GM12878 (cell line): ENCODE measurements around the gene FDPS. TPM values are rescaled to one million over a fixed set of nuclear protein-coding genes. Genes with fewer than 3 reads are reported as not detected.

Experiments
- ATAC-seq: fragments of 200-7000 bp; cut with Tn5 transposase; 3 replicates; pipeline ENCODE4 v1.9.1; 2020; ENCODE audit warnings: mild to moderate bottlenecking, moderate library complexity
- BruUV-seq: library from RNA; stranded (reverse); fragments of 400-500 nt; replicated peaks from 2 replicates; lab custom pipeline; 2021; lab: Mats Ljungman, UMichigan
- CTCF ChIA-PET: fragments of 300-600 bp; sonication (Branson Sonifier 250); formaldehyde crosslinking; extraction: SDS; loops from one replicate; lab custom pipeline; 2021; ENCODE audit warnings: inconsistent platforms; lab: Yijun Ruan, JAX
- POLR2A ChIA-PET: fragments of 350-600 bp; formaldehyde crosslinking; extraction: SDS; loops from one replicate; lab custom pipeline; 2021; ENCODE audit warnings: inconsistent platforms; lab: Charles Lee
- RAD21 ChIA-PET: fragments of 300-600 bp; sonication (Branson Sonifier 250); formaldehyde crosslinking; loops from one replicate; lab custom pipeline; 2023; ENCODE audit warnings: antibody characterized with exemption; ENCODE audit not compliant: unreplicated experiment; lab: Charles Lee
- SMC1A ChIA-PET: fragments of 300-600 bp; sonication (Branson Sonifier 250); formaldehyde crosslinking; loops from one replicate; lab custom pipeline; 2023; ENCODE audit not compliant: unreplicated experiment, uncharacterized antibody; lab: Charles Lee
- DNase-seq: peaks from one replicate; pipeline ENCODE4 v3.0.0-alpha.2; 2011; ENCODE audit warnings: low read depth, low spot score
- FAIRE-seq: peaks from 3 replicates; lab custom pipeline; 2011; peaks lifted over from hg19 to GRCh38; lab: Jason Lieb, UNC
- H2AFZ ChIP-seq: 2 replicates; pipeline ENCODE4 v1.6.0; 2011; ENCODE audit warnings: low read depth, low read length, control low read depth; ENCODE audit not compliant: control insufficient read depth
- H3K27ac ChIP-seq: 2 replicates; pipeline ENCODE4 v1.5.1; 2011; ENCODE audit warnings: control low read depth; ENCODE audit not compliant: control insufficient read depth, insufficient read depth
- H3K27me3 ChIP-seq, 2 experiments: replicated peaks in 1 of 2; 2 replicates each; pipeline versions ENCODE4 v1.6.0 to v1.6.1; 2011; ENCODE audit warnings: low read length in 1 of 2; ENCODE audit not compliant: control insufficient read depth in 2 of 2, insufficient read depth in 2 of 2
- H3K36me3 ChIP-seq, 2 experiments: 2 replicates each; pipeline ENCODE4 v1.5.1; 2011; ENCODE audit warnings: low read length in 1 of 2; ENCODE audit not compliant: control insufficient read depth in 2 of 2, insufficient read depth in 2 of 2
- H3K4me1 ChIP-seq: 2 replicates; pipeline ENCODE4 v1.6.1; 2011; ENCODE audit warnings: mild to moderate bottlenecking, low read length, moderate library complexity, mixed read lengths; ENCODE audit not compliant: control insufficient read depth, insufficient read depth
- H3K4me2 ChIP-seq: 2 replicates; pipeline ENCODE4 v1.6.0; 2011; ENCODE audit warnings: control low read depth; ENCODE audit not compliant: control insufficient read depth, insufficient read depth
- H3K4me3 ChIP-seq: fragments of 200-600 bp; sonication (generic); 2 replicates; pipeline ENCODE4 v1.5.1; 2016
- H3K79me2 ChIP-seq: 2 replicates; pipeline ENCODE4 v1.6.0; 2011; ENCODE audit warnings: low read length; ENCODE audit not compliant: control insufficient read depth, insufficient read depth
- H3K9ac ChIP-seq: 2 replicates; pipeline ENCODE4 v1.8.0; 2011; ENCODE audit warnings: low read length, control low read depth, mixed read lengths; ENCODE audit not compliant: control insufficient read depth, insufficient read depth
- H3K9me3 ChIP-seq: replicated peaks from 3 replicates; pipeline ENCODE4 v1.5.1; 2011; ENCODE audit warnings: mild to moderate bottlenecking, low read length; ENCODE audit not compliant: control insufficient read depth, insufficient read depth
- H4K20me1 ChIP-seq: 2 replicates; pipeline ENCODE4 v1.6.0; 2011; ENCODE audit not compliant: control insufficient read depth, insufficient read depth
- DPF2 ChIP-seq: fragments of 450-650 bp; IDR thresholded peaks from 2 replicates; pipeline ENCODE4 v1.6.1; 2017; ENCODE audit warnings: mild to moderate bottlenecking
- ETV6 ChIP-seq, 2 experiments: fragments of 450-650 bp in 1 of 2; IDR thresholded peaks in 1 of 2; conservative IDR thresholded peaks in 1 of 2; 2 replicates each; pipeline ENCODE4 v1.6.1; 2014; ENCODE audit warnings: antibody characterized with exemption in 1 of 2, borderline replicate concordance in 1 of 2, low read depth in 1 of 2, mild to moderate bottlenecking in 1 of 2, moderate library complexity in 1 of 2
- FOS ChIP-seq: IDR thresholded peaks from 3 replicates; pipeline ENCODE4 v1.6.1; 2011; ENCODE audit warnings: borderline replicate concordance; ENCODE audit not compliant: insufficient read length; ENCODE audit errors: extremely low read depth
- GABPA ChIP-seq: IDR thresholded peaks from 2 replicates; pipeline ENCODE4 v1.6.1; 2014; ENCODE audit warnings: antibody characterized with exemption, low read depth, mild to moderate bottlenecking, inconsistent platforms
- NFIC ChIP-seq: IDR thresholded peaks from 2 replicates; pipeline ENCODE4 v1.6.1; 2012; ENCODE audit warnings: low read depth, mild to moderate bottlenecking, inconsistent platforms, low read length, moderate library complexity
- POLR2A ChIP-seq: IDR thresholded peaks from 2 replicates; pipeline ENCODE4 v1.6.1; 2011; ENCODE audit warnings: low read depth, mild to moderate bottlenecking, low read length
- RUNX3 ChIP-seq: IDR thresholded peaks from 2 replicates; pipeline ENCODE4 v1.6.1; 2012; ENCODE audit warnings: low read length, inconsistent platforms
- SMAD5 ChIP-seq: IDR thresholded peaks from 2 replicates; pipeline ENCODE4 v1.6.1; 2016; ENCODE audit warnings: antibody characterized with exemption, low read depth
- TCF12 ChIP-seq: IDR thresholded peaks from 2 replicates; pipeline ENCODE4 v1.6.1; 2011; ENCODE audit warnings: low read depth, mild to moderate bottlenecking, low read length
- YY1 ChIP-seq: IDR thresholded peaks from 2 replicates; pipeline ENCODE4 v1.6.1; 2011; ENCODE audit warnings: low read depth, mild to moderate bottlenecking, low read length
- ZNF274 ChIP-seq: IDR thresholded peaks from one replicate; pipeline ENCODE4 v1.8.0; 2011; ENCODE audit not compliant: insufficient read length, insufficient read depth
- WGBS: methylation state at CpG from one replicate; pipeline ENCODE4 v1.1.6; 2016; ENCODE audit warnings: low lambda C conversion rate; ENCODE audit not compliant: insufficient replicate concordance, insufficient coverage; ENCODE audit errors: missing lambda C conversion rate; 5-methylcytosine and 5-hydroxymethylcytosine counted together
- in situ Hi-C: fragments of 300-500 bp; cut with MboI; formaldehyde crosslinking; loops from 9 replicates; pipeline ENCODE4 v1.14.3; 2018; ENCODE audit warnings: mixed read lengths
- intact Hi-C: fragments of 100-400 bp; cut with micrococcal nuclease; formaldehyde crosslinking; loops from one replicate; pipeline ENCODE4 v1.14.2; 2022; ENCODE audit not compliant: unreplicated experiment
- polyA plus RNA-seq, 11 experiments: library from polyadenylated mRNA; depleted of rRNA in 4 of 11; unstranded in 6 of 11; stranded (reverse) in 5 of 11; fragments of >200 nt; fragmentation: Nextera tagmentation in 4 of 11; fragmentation: Illumina TruSeq in 1 of 11; extraction: Ambion mirVana in 4 of 11; extraction: Trizol in 1 of 11; gene quantifications; 1 replicate in 1 of 11; 2 replicates in 10 of 11; pipeline versions ENCODE4 v1.2.1 to v1.2.3, GENCODE V29; 2011 to 2016; ENCODE audit warnings: inconsistent platforms in 2 of 11, missing spikeins in 2 of 11, low read depth in 1 of 11
- total RNA-seq, 4 experiments: library from RNA; depleted of rRNA in 3 of 4; stranded (reverse); fragments of >200 nt in 3 of 4; fragmentation: Illumina TruSeq in 1 of 4; extraction: Trizol in 1 of 4; gene quantifications; 2 replicates each; pipeline versions ENCODE4 v1.2.1 to v1.2.3, GENCODE V29; 2013 to 2021
- TF ChIP-seq, protein P1 (sequence below): IDR thresholded peaks from 2 replicates; pipeline ENCODE4 v1.6.1; 2012; ENCODE audit warnings: low read depth, low read length, improper control_type of control experiment
- TF ChIP-seq, protein P2 (sequence below): IDR thresholded peaks from 2 replicates; pipeline ENCODE4 v1.6.1; 2011; ENCODE audit warnings: borderline replicate concordance, low read depth, mild to moderate bottlenecking, moderate library complexity, mixed read lengths, low read length; ENCODE audit not compliant: insufficient read depth; ENCODE audit errors: extremely low read length

Gene FDPS
- total and polyA plus RNA-seq, 10 of the 15 experiments (the other 5 are each of a cell fraction or from before 2014, with no cell fraction given) = 405 to 1,156 (median 487) TPM

DNA sequence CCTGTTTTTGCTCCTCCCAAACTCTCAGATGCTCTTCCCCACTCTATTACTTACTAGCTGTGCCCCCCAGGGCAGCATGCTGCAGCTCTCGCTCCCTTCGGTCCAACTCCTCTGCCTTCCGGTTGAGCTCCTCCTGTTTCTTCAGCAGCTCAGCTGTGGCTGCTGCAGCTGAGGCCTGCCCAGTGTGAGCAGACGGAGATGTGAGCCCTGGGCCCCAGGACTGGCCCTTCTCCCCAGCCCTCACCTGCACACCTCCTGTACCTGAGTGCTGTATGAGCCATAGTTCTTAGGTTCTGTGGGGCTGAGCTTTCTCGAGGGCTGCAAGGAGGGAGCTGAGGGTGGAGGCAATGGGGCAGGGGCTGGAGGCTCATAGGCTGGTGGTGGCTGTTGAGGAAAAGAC lies 48.4 kb upstream of the FDPS start:
- 94% methylated on average over 5 of the region's 5 CpGs for WGBS
- peaks cover 20% of the 10 kb centered on the region for H3K79me2 ChIP-seq
- H3K9ac ChIP-seq = no peak overlapping the region
- in situ Hi-C loops (no loop called here), intact Hi-C loops (no loop called here)
- no peak overlapping the region for H3K27ac ChIP-seq
- no peak overlapping the region for H3K4me3 ChIP-seq
- CTCF ChIA-PET = interaction anchor here (1.3 to 4.3 kb wide), 4 partner anchors 10 to 67 kb away, joined by 3 to 78 read pairs (median 12); partner anchors contain the start of gene FDPS
- no peaks in the 10 kb centered on the region for H3K9me3 ChIP-seq
- SMC1A ChIA-PET = interaction anchor here (0.8 to 1.2 kb wide), 3 partner anchors 8 to 57 kb away, joined by 3 to 4 read pairs (median 3); no protein-coding TSS in a partner anchor
- RAD21 ChIA-PET = interaction anchor here (1.0 to 4.2 kb wide), 2 partner anchors 10 to 63 kb away, joined by 3 to 26 read pairs; no protein-coding TSS in a partner anchor
- H3K27me3 ChIP-seq = no peaks in the 10 kb centered on the region
- no peak for ATAC-seq
- TF ChIP-seq POLR2A = peak; percentile 25; the same call in 1 of the 2 replicates
- no peak for TF ChIP-seq ZNF274
- TF ChIP-seq DPF2 = no peak
- TF ChIP-seq, all 136 proteins: peak for 1
- POLR2A ChIA-PET = interaction anchor here (0.6 to 1.7 kb wide), 5 partner anchors 13 to 90 kb away, joined by 3 to 5 read pairs (median 4); partner anchors contain the start of gene CLK2
- H2AFZ ChIP-seq = no peak overlapping the region
- no peak for DNase-seq
- no peak for FAIRE-seq
- peaks cover 12% of the 10 kb centered on the region in 2 experiments; a peak in 3 of 4 replicates for H3K36me3 ChIP-seq
- no peaks in the 10 kb centered on the region for H4K20me1 ChIP-seq
- H3K4me1 ChIP-seq = peaks cover 11% of the 10 kb centered on the region
- no TSS peak for BruUV-seq
- H3K4me2 ChIP-seq = peak overlapping the region; percentile 91; the same call in 1 of the 2 replicates

DNA sequence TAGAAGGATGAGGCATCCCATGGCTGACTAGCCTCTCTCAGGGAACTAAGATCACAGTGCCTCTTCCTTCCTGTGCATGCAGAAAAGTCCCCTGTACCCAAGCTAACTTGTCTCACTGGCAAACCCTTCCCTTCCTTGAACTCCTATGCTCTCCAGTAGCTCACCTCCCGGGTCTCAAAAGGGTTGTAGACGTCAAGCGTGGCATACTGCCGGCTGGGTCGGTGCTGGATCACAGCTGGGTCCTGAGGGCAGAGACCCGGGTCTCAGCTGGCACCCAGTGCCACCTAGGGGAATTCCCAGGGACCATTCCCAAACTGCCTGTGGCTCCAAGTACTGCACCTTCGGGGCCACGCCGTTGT lies 47.2 kb upstream of the FDPS start:
- H3K9ac ChIP-seq = peak overlapping the region; percentile 82
- in situ Hi-C loops (no loop called here), intact Hi-C loops (no loop called here)
- SMC1A ChIA-PET = interaction anchor here (1.0 to 1.4 kb wide), 4 partner anchors 9 to 47 kb away, joined by 3 to 5 read pairs (median 4); partner anchors contain the start of gene FDPS
- peak overlapping the region; percentile 84 for H3K27ac ChIP-seq
- ATAC-seq (peak; percentile 35), FAIRE-seq (no peak), DNase-seq (no peak)
- H2AFZ ChIP-seq = no peak overlapping the region; the same call in 1 of the 2 replicates
- CTCF ChIA-PET = interaction anchor here (0.9 to 4.3 kb wide), 9 partner anchors 11 to 88 kb away, joined by 3 to 78 read pairs (median 4); partner anchors contain the start of genes CLK2, KRTCAP2, MTX1 and THBS3
- H4K20me1 ChIP-seq = no peaks in the 10 kb centered on the region
- H3K4me2 ChIP-seq = peak overlapping the region; percentile 91
- BruUV-seq = no TSS peak
- 0% methylated on average over 9 of the region's 9 CpGs for WGBS
- H3K4me1 ChIP-seq = peaks cover 7% of the 10 kb centered on the region
- RAD21 ChIA-PET = interaction anchor here (1.1 to 4.2 kb wide), 4 partner anchors 11 to 62 kb away, joined by 3 to 26 read pairs (median 6); partner anchors contain the start of genes CLK2 and FDPS
- POLR2A ChIA-PET = interaction anchor here (0.5 to 1.9 kb wide), 8 partner anchors 10 to 482 kb away, joined by 3 to 13 read pairs (median 6); partner anchors contain the start of genes CLK2 and HCN3
- H3K27me3 ChIP-seq = no peaks in the 10 kb centered on the region
- H3K9me3 ChIP-seq = no peaks in the 10 kb centered on the region
- peaks cover 12 to 16% of the 10 kb centered on the region in 2 experiments; a peak in 3 of 4 replicates for H3K36me3 ChIP-seq
- peak overlapping the region; percentile 77 for H3K4me3 ChIP-seq
- H3K79me2 ChIP-seq = peaks cover 20% of the 10 kb centered on the region
- TF ChIP-seq SMAD5 (no peak), RUNX3 (no peak), ETV6 (conservative IDR thresholded peaks at IDR 0.05 in 1 of 2, IDR thresholded peaks at IDR 0.05 in 1 of 2; ENCODE audit: borderline replicate concordance in 1 of 2, low read depth in 1 of 2) (no peak), TCF12 (0 out of 2 replicates have a peak, but pooled peaks have one; percentile 28), YY1 (peak; percentile 36; the same call in 1 of the 2 replicates), GABPA (peak; percentile 77), NFIC (no peak), FOS (no peak)
- TF ChIP-seq, protein P1, sequence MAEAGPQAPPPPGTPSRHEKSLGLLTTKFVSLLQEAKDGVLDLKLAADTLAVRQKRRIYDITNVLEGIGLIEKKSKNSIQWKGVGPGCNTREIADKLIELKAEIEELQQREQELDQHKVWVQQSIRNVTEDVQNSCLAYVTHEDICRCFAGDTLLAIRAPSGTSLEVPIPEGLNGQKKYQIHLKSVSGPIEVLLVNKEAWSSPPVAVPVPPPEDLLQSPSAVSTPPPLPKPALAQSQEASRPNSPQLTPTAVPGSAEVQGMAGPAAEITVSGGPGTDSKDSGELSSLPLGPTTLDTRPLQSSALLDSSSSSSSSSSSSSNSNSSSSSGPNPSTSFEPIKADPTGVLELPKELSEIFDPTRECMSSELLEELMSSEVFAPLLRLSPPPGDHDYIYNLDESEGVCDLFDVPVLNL = no peak
- TF ChIP-seq, protein P2, sequence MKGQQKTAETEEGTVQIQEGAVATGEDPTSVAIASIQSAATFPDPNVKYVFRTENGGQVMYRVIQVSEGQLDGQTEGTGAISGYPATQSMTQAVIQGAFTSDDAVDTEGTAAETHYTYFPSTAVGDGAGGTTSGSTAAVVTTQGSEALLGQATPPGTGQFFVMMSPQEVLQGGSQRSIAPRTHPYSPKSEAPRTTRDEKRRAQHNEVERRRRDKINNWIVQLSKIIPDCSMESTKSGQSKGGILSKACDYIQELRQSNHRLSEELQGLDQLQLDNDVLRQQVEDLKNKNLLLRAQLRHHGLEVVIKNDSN = no peak
